Pulmonary artery endothelial cell (primary cell): ENCODE results near the gene COPRS. TPM values are rescaled to one million over a fixed set of nuclear protein-coding genes. Genes with fewer than 3 reads are reported as not detected.
"Not testable (repeated sequence)": the region's sequence is repeated elsewhere in the genome, so short reads cannot be mapped to it uniquely, and the experiment has no call there.

ENCODE experiments used
- DNase-seq: peaks from one replicate; pipeline ENCODE4 v3.0.0-alpha.2; 2011; ENCODE audit warnings: low read depth, low spot score
- total RNA-seq: library from RNA; depleted of rRNA; stranded (reverse); fragments of >200 nt; gene quantifications from 2 replicates; pipeline ENCODE4 v1.2.3, GENCODE V29; 2014

COPRS gene
- total RNA-seq, 1 donor from 2014 or later = 62.1 TPM

GRCh38 chr17:31845291-31845690, 13.8 kb downstream of the COPRS start:
- DNase-seq = no peak

GRCh38 chr17:31843070-31843745, 15.8 kb downstream of the COPRS start:
- peak; percentile 56 for DNase-seq

- peak; percentile 43 for DNase-seq
These were observed 16.6 kb downstream of the COPRS start for GRCh38 chr17:31842195-31843069.

GRCh38 chr17:31841850-31842194, 17.2 kb downstream of the COPRS start:
- no peak for DNase-seq

GRCh38 chr17:31838636-31839225, 20.3 kb downstream of the COPRS start:
- DNase-seq = no peak

- no peak for DNase-seq
These were observed 23.1 kb downstream of the COPRS start for GRCh38 chr17:31835984-31836383.

- DNase-seq = no peak
These were observed 24.6 kb downstream of the COPRS start for GRCh38 chr17:31834448-31834847.

- DNase-seq = no peak
These were observed 26.3 kb downstream of the COPRS start for GRCh38 chr17:31832746-31833145.

GRCh38 chr17:31830971-31831858, 27.8 kb downstream of the COPRS start:
- DNase-seq = no peak

GRCh38 chr17:31829649-31830048, 29.4 kb downstream of the COPRS start:
- DNase-seq = no peak

- DNase-seq = not testable (repeated sequence)
These were observed 30.1 kb downstream of the COPRS start for GRCh38 chr17:31828955-31829354.

- no peak for DNase-seq
These were observed 32.9 kb downstream of the COPRS start for GRCh38 chr17:31825961-31826691.

GRCh38 chr17:31824766-31825360, 34.2 kb downstream of the COPRS start:
- no peak for DNase-seq

GRCh38 chr17:31823014-31823413, 36.0 kb downstream of the COPRS start:
- DNase-seq = no peak

GRCh38 chr17:31820691-31821435, 38.2 kb downstream of the COPRS start:
- DNase-seq = peak; percentile 40

GRCh38 chr17:31819578-31819977, 39.5 kb downstream of the COPRS start:
- no peak for DNase-seq

GRCh38 chr17:31818863-31819262, 40.2 kb downstream of the COPRS start:
- DNase-seq = not testable (repeated sequence)

- no peak for DNase-seq
These were observed 43.8 kb downstream of the COPRS start for GRCh38 chr17:31815212-31815730.

- peak; percentile 27 for DNase-seq
These were observed 47.9 kb downstream of the COPRS start for GRCh38 chr17:31811101-31811500.
